ENCODE measurements around the gene RPP25.
"Not testable (repeated sequence)": the region's sequence is repeated elsewhere in the genome, so short reads cannot be mapped to it uniquely, and the experiment has no call there.

Gene RPP25

DNA sequence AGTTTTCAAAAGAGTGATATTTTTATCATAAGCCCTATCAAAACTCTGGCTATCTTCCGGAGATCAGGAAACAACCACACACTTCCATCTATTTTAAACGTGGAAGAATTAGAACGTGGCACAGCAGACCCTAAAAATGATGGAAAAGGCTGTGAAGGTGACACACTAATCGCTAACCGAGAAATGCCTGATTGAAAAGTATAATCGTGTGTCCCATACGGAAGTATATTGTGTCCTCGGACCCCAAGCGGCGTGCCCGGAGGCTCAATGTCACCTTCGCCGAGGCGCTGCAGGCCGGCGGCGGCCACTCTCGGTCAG is 19.3 kb downstream of the RPP25 start:
- no peak for DNase-seq (ENCODE audit: low read depth)
- H3K4me3 ChIP-seq (ENCODE audit: low read depth, low read length), result peak overlapping the region; percentile 96

DNA sequence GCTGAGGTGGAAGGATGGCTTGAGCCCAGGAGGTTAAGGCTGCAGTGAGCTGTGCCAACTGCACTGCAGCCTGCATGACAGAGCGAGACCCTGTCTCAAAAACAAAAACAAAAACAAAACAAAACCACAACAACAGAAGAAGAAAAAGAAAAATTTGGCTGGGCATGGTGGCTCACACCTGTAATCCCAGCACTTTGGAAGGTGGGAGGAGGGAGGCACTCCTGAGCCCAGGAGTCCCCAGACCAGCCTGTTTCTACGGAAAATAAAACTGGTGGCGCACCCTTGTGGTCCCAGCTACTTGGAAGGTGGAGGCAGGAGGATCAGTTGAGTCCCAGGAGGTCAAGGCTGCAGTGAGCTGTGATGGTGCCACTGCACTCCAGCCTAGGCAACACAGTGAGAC is 21.4 kb downstream of the RPP25 start:
- DNase-seq (ENCODE audit: low read depth); H3K4me3 ChIP-seq (ENCODE audit: low read depth, low read length): not testable (repeated sequence)

DNA sequence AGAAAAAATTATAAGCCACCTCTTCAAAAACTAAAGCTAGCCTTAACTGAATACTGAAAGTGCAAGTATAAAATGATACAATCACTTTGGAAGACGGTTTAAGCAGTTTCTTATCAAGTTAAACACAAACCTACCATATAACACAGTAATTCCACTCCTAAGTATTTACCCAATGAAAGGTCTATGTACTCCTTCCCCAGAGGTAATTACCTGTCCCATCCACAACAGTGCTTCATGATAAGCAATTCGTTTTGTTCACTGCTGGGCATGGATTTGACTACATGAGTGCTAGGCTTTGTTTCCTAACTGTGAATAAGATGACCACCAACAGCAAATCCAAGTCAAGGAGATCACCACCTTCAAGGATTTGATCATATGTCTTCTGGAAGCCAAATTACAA is 23.0 kb downstream of the RPP25 start:
- DNase-seq (ENCODE audit: low read depth), result no peak
- H3K4me3 ChIP-seq (ENCODE audit: low read depth, low read length), result no peak overlapping the region

DNA sequence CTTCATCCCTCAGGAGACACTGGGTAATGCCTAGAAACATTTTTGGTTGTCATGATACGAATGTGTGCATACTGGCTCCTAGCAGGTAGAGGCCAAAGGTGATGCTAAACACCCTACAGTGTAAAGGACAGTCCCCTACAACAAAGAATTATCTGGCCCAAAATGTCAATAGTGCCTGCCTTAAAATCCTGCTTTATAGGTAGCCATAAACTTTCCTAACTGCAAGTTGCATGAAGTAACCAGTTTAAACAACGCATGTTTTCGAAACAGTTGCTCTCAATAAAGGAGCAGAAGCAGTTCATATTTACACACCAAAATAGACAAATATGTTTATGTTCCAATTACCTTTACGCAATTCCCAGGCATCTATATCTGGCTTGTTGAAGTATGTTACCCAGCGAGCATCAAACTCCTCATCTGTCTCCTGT is 27.8 kb downstream of the RPP25 start:
- no peak for DNase-seq (ENCODE audit: low read depth)
- H3K4me3 ChIP-seq (ENCODE audit: low read depth, low read length), result no peak overlapping the region

DNA sequence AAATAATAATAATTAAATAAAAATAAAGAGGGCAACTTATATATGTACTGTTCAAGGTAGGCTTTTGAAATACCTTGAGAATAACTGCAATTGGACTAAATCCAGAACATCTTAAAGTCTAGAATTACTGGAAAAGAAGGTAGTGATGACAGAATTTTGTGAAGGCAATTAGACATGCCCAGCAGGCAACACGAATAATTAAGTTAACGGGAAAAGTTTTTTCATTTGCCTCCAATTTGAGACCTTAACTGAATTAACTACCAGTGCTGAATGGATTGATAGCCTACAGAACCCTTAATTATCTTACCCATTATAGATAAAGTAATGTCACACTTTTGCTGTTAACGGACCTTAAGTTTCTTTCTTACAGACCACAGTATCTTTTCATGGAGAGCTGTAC is 32.0 kb downstream of the RPP25 start:
- H3K4me3 ChIP-seq (ENCODE audit: low read depth, low read length), result no peak overlapping the region
- DNase-seq (ENCODE audit: low read depth), result no peak

DNA sequence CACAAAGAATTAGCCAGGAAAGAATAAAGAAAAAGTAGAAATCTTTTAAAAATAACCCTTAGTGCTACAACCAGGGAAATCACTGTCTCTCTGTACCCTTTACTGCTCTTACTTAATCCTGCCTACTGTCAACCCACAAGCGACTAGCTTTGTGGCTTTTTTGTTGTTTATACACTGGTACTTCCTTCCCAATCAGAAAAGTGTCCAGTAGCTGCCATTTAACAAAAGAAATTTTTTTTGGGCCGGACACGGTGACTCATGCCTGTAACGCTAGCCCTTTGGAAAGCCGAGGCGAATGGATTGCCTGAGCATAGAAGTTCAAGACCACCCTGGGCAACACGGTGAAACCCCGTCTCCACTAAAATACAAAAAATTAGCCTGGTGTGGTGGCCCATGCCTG is 36.1 kb downstream of the RPP25 start:
- H3K4me3 ChIP-seq (ENCODE audit: low read depth, low read length), result no peak overlapping the region

DNA sequence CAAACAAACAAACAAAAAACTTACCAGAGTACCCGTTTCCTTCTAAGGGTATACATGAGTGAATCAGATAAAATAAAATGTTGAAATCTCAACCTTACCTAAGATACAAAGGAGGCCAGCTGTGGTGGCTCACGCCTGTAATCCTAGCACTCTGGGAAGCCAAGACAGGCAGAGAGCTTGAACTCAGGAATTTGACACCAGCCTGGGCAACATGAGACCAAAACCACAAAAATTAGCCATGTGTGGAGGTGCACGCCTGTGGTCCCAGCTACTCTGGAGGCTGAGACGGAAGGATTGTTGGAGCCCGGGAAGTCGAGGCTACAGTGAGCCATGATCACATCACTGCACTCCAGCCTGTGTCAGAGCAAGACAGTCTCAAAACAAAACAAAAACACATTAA is 38.9 kb downstream of the RPP25 start:
- no peak overlapping the region for H3K4me3 ChIP-seq (ENCODE audit: low read depth, low read length)
- no peak for DNase-seq (ENCODE audit: low read depth)

More for the DNA sequence above, 36.1 kb downstream of the RPP25 start:
- no peak for DNase-seq (ENCODE audit: low read depth)

DNA sequence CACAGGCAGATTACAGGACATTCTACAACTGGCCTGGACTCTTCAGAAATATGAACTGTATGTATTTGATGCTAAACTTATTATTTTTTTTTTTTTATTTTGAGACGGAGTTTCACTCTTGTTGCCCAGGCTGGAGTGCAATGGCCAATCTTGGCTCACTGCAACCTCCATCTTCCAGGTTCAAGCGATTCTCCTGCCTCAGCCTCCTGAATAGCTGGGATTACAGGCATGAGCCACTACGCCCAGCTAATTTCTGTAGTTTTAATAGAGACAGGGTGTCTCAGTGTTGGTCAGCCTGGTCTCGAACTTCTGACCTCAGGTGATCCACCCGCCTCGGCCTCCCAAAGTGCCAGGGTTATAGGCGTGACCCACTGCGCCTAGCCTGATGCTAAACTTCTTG is 42.8 kb downstream of the RPP25 start:
- DNase-seq (ENCODE audit: low read depth); H3K4me3 ChIP-seq (ENCODE audit: low read depth, low read length): not testable (repeated sequence)

DNA sequence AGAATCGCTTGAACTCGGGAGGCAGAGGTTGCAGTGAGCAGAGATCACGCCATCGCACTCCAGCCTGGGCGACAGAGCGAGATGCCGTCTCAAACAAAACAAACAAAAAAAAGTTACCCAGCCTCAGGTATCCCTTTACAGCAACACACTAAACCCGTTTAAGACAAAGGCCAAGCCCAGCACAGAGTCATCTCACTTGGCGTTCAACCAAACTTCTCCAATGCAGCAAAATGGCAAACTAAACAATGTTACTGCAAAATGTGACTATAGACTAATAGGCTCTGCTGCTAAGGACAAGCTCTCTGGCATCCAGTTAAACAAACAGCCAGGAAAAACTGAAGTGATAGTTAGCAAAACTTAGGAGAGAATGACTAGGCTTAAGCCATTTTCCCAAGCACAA is 43.5 kb downstream of the RPP25 start:
- H3K4me3 ChIP-seq (ENCODE audit: low read depth, low read length), result no peak overlapping the region
- DNase-seq (ENCODE audit: low read depth), result no peak

DNA sequence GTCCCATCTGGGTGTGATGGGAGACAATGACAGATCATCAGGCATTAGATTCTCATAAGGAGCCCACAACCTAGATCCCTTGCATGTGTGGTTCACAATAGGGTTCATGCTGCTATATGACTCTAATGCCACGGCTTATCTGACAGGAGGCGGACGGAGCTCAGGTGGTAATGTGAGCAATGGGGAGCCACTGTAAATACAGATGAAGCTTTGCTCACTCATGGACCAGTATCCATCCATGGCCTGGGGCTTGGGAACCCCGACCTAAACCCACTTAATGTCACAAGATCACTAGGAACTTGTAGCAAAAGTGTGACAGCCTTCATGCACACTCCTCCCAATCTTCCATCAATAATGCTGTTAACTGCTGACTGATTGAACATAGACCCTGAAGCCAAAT is 47.9 kb downstream of the RPP25 start:
- no peak overlapping the region for H3K4me3 ChIP-seq (ENCODE audit: low read depth, low read length)
- no peak for DNase-seq (ENCODE audit: low read depth)

DNA sequence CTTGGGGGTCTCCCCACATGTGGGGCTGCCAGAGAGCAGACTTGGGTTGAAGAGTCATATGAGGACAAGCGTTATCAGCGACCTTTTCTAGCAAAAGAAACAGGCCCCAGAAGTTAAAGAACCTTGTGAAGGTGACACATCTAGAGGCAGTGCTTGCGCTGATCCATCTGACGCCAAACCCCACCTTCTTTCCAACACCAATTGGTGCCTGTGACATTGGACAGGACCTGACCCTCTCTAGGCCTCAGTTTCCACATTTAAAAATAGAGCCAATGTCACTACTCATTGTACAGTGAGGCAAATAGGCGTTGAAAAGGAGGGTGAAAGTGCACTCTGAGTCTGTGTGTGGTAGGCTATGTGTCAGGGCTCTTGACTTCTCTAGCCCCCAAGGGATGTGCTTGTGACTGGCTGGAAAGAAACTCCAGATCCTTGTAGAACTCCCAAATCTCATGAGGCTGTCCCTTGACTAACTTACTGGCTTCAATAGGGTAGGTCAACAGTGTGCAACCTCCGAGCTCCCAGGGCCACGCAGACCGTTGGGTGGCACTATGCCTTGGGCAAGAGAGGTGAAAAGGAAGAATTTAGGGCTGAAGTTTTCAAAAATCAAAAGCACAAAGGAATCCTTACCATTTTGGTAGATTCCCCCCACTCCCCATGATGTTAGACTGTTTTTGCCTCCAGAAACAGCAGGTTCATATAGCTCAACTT is 49.3 kb downstream of the RPP25 start:
- no peak for DNase-seq (ENCODE audit: low read depth)

DNA sequence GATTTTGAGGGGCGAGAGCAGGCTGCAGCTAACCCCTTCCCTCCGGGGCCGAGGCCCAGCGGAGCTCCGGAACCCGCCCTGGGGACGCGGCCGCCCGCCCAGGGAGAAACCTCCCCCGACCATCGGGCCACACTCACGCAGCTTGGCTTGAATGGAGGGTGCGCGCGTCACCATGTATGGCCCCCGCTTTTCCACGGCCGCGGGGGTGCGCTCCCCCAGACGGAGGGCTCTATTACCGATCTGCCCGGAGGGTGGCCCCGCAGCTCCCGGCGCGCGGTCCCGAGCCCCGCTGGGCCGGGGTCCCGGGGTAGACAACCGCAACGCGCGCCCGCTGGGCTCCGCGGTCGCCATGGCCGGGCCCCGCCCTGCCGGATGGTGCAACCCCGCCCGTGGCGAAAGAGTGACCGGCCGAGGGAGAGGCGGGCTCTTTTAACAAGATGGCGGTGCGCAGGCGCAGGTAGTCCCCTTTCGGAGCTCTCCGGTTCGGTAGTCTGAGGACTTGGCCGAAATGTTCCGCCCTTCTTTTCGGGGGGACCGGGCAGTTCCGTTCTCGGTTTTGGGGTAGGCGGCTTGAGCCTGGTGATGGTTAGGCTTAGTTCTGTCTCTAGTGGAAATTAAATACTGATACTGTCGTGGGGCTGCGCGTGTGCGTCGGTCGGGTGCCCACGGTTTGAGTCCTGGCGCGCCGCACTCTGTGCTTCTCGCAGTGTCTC is 50.0 kb downstream of the RPP25 start, which contains the start of gene FAM219B:
Gene FAM219B (minus strand): TSS at position 402 of the 713 bp plus-strand sequence. CDS start 51 bp downstream, at position 351.
- peak; percentile 52 for DNase-seq (ENCODE audit: low read depth)
- peak within 1 kb of the TSS; percentile 91 for H3K4me3 ChIP-seq (ENCODE audit: low read depth, low read length)

More for the DNA sequence above, 49.3 kb downstream of the RPP25 start:
- H3K4me3 ChIP-seq (ENCODE audit: low read depth, low read length), result peak overlapping the region; percentile 91

DNA sequence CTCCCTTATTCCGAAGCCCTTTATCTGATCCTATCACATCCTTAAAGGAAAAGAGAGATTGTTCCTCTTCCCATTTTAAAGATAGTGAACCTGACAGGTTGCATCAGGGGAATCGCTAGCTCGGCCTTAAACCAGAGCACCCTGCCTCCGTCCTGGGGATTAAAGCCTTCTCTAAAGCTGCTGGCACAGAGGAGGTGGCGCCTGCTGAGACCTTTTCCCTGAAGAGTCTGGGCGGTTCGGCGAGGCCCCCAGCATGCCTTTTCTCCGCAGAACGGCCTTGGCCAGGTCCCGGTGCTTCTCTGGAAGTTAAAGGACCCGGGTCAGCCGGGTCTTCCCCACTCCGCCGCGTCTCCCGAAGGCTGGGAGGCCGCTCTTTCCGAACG is 50.5 kb downstream of the RPP25 start:
- no peak for DNase-seq (ENCODE audit: low read depth)
- H3K4me3 ChIP-seq (ENCODE audit: low read depth, low read length), result peak overlapping the region; percentile 91

All from skeletal muscle cell (primary cell).